Measurements from ENCODE around the gene SENP3. TPM values are rescaled to one million over a fixed set of nuclear protein-coding genes. Genes with fewer than 3 reads are reported as not detected.

SENP3 gene
- total RNA-seq, result 10 to 100 TPM; 24.0 to 40.7 (median 38.3) TPM
- 10 to 100 TPM; 44.1 to 90.5 (median 76.1) TPM for polyA plus RNA-seq
- long read RNA-seq, donor 1, transcript SENP3-201 (11 exons, 2,611 nt), result major isoform, 20 of 25 reads
- long read RNA-seq, donor 1, partial matches to known transcripts, result 3 of 25 reads
- long read RNA-seq, donor 1, other reads (novel, unspliced or antisense), result 1 of 25 reads
- long read RNA-seq, donor 2, transcript SENP3-201 (11 exons, 2,611 nt), result major isoform, 23 of 48 reads
- long read RNA-seq, donor 2, partial matches to known transcripts, result 22 of 48 reads
- long read RNA-seq, donor 2, other reads (novel, unspliced or antisense), result 3 of 48 reads

GRCh38 chr17:7561589-7562207 is at the start of gene SENP3:
Gene SENP3, plus strand, starts transcription at chr17:7561919. Its CDS starts 1,158 bp downstream, at chr17:7563077.
- H3K36me3 ChIP-seq (ENCODE audit: insufficient read depth in 1 of 2, low read depth in 1 of 2), result peaks cover 6 to 38% of the 10 kb centered on the region in 2 donors
- ATAC-seq, result peak; percentile 89 to 92 (median 90)
- no peak for TF ChIP-seq CTCF (IDR thresholded peaks at IDR 0.05)
- intact Hi-C loops (cut with DNase I), result loop anchor here (2.0 to 10.0 kb wide), 6 partner anchors 47 to 317 kb away; partner anchors contain the start of genes FGF11 (in 2 of the 2), GABARAP (in 1 of the 2), KCTD11 (in 1 of the 2) and TMEM102 (in 1 of the 2)
- no peaks in the 10 kb centered on the region for H3K27me3 ChIP-seq (ENCODE audit: insufficient read depth in 3 of 3, low read length in 2 of 3)
- 0% methylated on average over 33 to 81 of the region's 82 CpGs for whole genome bisulfite sequencing, 3 donors
- H3K4me1 ChIP-seq, result peaks cover 45% of the 10 kb centered on the region
- peak within 1 kb of the TSS; percentile 96 for H3K4me3 ChIP-seq
- no peaks in the 10 kb centered on the region for H3K9me3 ChIP-seq
- DNase-seq, result peak; percentile 94 to 96
- peak within 1 kb of the TSS; percentile 94 for H3K27ac ChIP-seq

- Histone ChIP-seq H3K4me3 (no peak overlapping the region), H3K27me3 (ENCODE audit: insufficient read depth in 3 of 3, low read length in 2 of 3) (no peaks in the 10 kb centered on the region), H3K36me3 (ENCODE audit: insufficient read depth in 1 of 2, low read depth in 1 of 2) (peaks cover 4 to 75% of the 10 kb centered on the region in 2 donors), H3K9me3 (no peaks in the 10 kb centered on the region), H3K27ac (no peak overlapping the region), H3K4me1 (no peaks in the 10 kb centered on the region)
- no peak for TF ChIP-seq CTCF (IDR thresholded peaks at IDR 0.05)
- intact Hi-C loops (cut with DNase I), result loop anchor here in 1 of 2 donors (5.0 kb wide), 1 partner anchor 50 kb away; the partner anchor contains the start of gene SENP3
- 86 to 90% (median 90%) methylated on average over 15 of the region's 15 CpGs for WGBS, 3 donors
- DNase-seq (no peak), ATAC-seq (no peak)
Observed at GRCh38 chr17:7512105-7512504, 49.6 kb upstream of the SENP3 start.

GRCh38 chr17:7512824-7513540 is 48.7 kb upstream of the SENP3 start:
- no peak overlapping the region for H3K4me3 ChIP-seq
- no peak overlapping the region for H3K27ac ChIP-seq
- no peak for TF ChIP-seq CTCF (IDR thresholded peaks at IDR 0.05)
- no peaks in the 10 kb centered on the region for H3K9me3 ChIP-seq
- intact Hi-C loops (cut with DNase I), result loop anchor here in 1 of 2 donors (5.0 kb wide), 1 partner anchor 49 kb away; the partner anchor contains the start of gene SENP3
- no peaks in the 10 kb centered on the region for H3K27me3 ChIP-seq (ENCODE audit: insufficient read depth in 3 of 3, low read length in 2 of 3)
- WGBS, 3 donors, result 90 to 94% (median 91%) methylated on average over 20 of the region's 20 CpGs
- H3K4me1 ChIP-seq, result no peaks in the 10 kb centered on the region
- DNase-seq (no peak), ATAC-seq (no peak)
- H3K36me3 ChIP-seq (ENCODE audit: insufficient read depth in 1 of 2, low read depth in 1 of 2), result peaks cover 4 to 66% of the 10 kb centered on the region in 2 donors

- Histone ChIP-seq H3K9me3 (no peaks in the 10 kb centered on the region), H3K36me3 (ENCODE audit: insufficient read depth in 1 of 2, low read depth in 1 of 2) (peaks cover under 1 to 56% of the 10 kb centered on the region in 2 donors), H3K27me3 (ENCODE audit: insufficient read depth in 3 of 3, low read length in 2 of 3) (no peaks in the 10 kb centered on the region), H3K4me3 (no peak overlapping the region), H3K27ac (no peak overlapping the region), H3K4me1 (no peaks in the 10 kb centered on the region)
- DNase-seq (no peak), ATAC-seq (peak in 1 of 4 donors; percentile 7)
- no peak for TF ChIP-seq CTCF (IDR thresholded peaks at IDR 0.05)
- WGBS, 3 donors, result 73 to 80% (median 76%) methylated on average over 17 of the region's 17 CpGs
- intact Hi-C loops (cut with DNase I), result loop anchor here (2.0 to 5.0 kb wide), 3 partner anchors 47 to 75 kb away; partner anchors contain the start of gene SENP3 (in 2 of the 2)
Observed at GRCh38 chr17:7513850-7514419, 47.8 kb upstream of the SENP3 start.

Measured in psoas muscle (tissue), 8 donors.